GM19328 (cell line): ENCODE data around the gene ADAMTSL2.

Experiments
- ATAC-seq: cut with Tn5 transposase; IDR thresholded peaks from one replicate; pipeline ENCODE4 v1.9.1; 2021; ENCODE audit warnings: mild to moderate bottlenecking, moderate library complexity; ENCODE audit not compliant: unreplicated experiment

The ADAMTSL2 gene

GRCh38 chr9:133534346-133535291 lies at the start of gene ADAMTSL2:
Gene ADAMTSL2 (plus strand): TSS chr9:133534704. CDS start chr9:133536713, 2,009 bp downstream.
- ATAC-seq, result no peak

- ATAC-seq, result no peak
Measured at GRCh38 chr9:133485531-133486260, 48.8 kb upstream of the ADAMTSL2 start.

GRCh38 chr9:133487331-133487725 lies 47.2 kb upstream of the ADAMTSL2 start:
- ATAC-seq, result no peak

- no peak for ATAC-seq
Measured at GRCh38 chr9:133488686-133489252, 45.7 kb upstream of the ADAMTSL2 start.

- no peak for ATAC-seq
Measured at GRCh38 chr9:133489253-133490190, 45.0 kb upstream of the ADAMTSL2 start.

- ATAC-seq, result no peak
Measured at GRCh38 chr9:133490201-133490681, 44.3 kb upstream of the ADAMTSL2 start.

- no peak for ATAC-seq
Measured at GRCh38 chr9:133490865-133491655, 43.4 kb upstream of the ADAMTSL2 start.

GRCh38 chr9:133491656-133491925 lies 42.9 kb upstream of the ADAMTSL2 start:
- no peak for ATAC-seq

GRCh38 chr9:133492061-133493021 lies 42.2 kb upstream of the ADAMTSL2 start:
- ATAC-seq, result no peak

GRCh38 chr9:133493428-133493827 lies 41.1 kb upstream of the ADAMTSL2 start:
- ATAC-seq, result no peak

GRCh38 chr9:133493845-133494540 lies 40.5 kb upstream of the ADAMTSL2 start:
- ATAC-seq, result no peak

- no peak for ATAC-seq
Measured at GRCh38 chr9:133494636-133495326, 39.7 kb upstream of the ADAMTSL2 start.

- no peak for ATAC-seq
Measured at GRCh38 chr9:133495327-133496293, 38.9 kb upstream of the ADAMTSL2 start.

- no peak for ATAC-seq
Measured at GRCh38 chr9:133496861-133497842, 37.4 kb upstream of the ADAMTSL2 start.
